Fibroblast of lung (primary cell): ENCODE data around the gene OPTC.

Experiments used
- CTCF ChIP-seq, 2 donors: IDR thresholded peaks in 1 of 2; conservative IDR thresholded peaks in 1 of 2; 1 replicate in 1 of 2; 2 replicates in 1 of 2; pipeline ENCODE4 v1.5.1; 2011 to 2012; ENCODE audit warnings: low read length in 2 of 2, control low read depth in 1 of 2, inconsistent platforms in 1 of 2, low read depth in 1 of 2, mild to moderate bottlenecking in 1 of 2
- EZH2 ChIP-seq: IDR thresholded peaks from 2 replicates; pipeline ENCODE4 v1.5.1; 2012; ENCODE audit warnings: low read length, control low read depth, mild to moderate bottlenecking; ENCODE audit errors: missing control alignments

- TF ChIP-seq EZH2: no peak
- TF ChIP-seq CTCF (conservative IDR thresholded peaks at IDR 0.05 in 1 of 2, IDR thresholded peaks at IDR 0.05 in 1 of 2; ENCODE audit: low read depth in 1 of 2, low read length in 2 of 2): no peak
Observed at GRCh38 chr1:203518541-203518940, 24.6 kb downstream of the OPTC start.
